GM19238 (cell line): ENCODE data around the gene THRB.

ENCODE experiments used
- DNase-seq: peaks from one replicate; pipeline ENCODE4 v3.0.0; 2011; ENCODE audit warnings: low spot score; ENCODE audit not compliant: insufficient read length

The THRB gene

DNA sequence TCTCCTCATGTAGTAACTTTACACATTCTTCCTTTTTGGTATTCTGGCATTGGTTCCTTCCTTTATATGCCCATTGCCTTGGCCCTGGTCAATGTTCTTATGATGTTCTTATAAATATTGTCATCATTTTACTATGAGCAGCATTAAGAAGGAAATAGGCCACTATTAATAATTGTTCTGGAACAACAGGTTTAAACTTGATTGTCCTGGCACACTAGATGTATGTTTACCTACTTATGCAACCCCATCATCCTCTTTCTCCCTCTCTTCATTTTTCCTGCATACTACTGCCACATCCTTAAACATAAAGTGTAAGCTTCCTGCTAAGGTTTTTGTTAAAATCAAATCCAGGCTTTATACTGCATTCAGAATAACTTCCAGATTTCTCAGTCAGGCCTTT lies 114.7 kb downstream of the THRB start:
- no peak for DNase-seq

DNA sequence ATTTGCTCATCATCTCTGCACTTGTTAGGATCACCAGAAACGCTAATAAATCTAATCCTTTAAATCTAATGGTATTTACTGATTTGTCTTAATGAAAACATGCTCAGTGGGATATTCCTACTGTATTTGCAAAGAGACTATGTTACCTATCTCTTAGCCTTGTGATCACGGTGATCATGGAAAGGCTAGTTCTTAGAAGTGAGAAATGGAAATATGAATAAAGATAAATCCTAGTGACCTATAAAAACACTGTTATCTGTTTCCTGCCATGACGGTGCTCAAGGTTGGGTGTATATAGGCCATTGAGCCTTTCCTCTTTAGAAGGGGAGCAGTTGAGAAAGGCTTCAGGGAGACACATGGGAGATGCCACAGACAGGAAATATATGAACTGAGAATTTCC lies 116.3 kb downstream of the THRB start:
- no peak for DNase-seq

DNA sequence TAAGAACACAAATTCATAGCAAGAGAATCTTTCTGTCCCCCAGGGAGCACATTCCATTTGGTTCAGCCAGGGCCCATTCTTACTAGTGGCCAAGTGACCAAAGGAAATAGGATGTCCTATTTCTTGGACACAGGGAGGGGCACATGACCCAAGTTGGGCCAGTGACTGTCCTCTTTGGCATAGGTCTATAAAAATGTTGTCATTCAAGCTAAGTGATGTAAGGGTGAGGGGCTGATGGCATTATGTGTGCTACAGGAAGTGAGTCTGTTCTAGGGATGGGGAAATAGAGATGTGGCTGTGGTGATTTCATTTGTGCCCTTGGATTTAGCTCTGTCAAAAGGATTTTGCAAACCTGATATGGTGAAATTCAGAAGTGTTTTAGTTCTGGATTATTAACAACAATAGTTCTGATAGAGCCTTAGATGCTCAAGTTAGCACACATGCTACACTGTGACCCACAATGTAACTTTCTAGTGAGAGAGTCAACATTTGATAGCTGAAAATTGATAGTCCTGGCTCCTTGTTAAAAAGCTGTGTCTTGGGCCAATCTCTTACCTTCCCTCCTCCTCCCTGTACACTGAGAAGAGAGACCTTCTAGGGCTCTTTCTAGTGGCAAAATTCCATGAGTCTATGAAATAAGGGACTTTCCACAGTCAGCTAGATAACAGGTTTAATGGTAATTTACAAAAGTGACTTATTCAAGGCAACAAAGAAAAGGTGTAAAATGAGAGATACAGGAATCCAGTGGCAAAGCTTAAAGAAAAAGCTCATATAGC lies 117.2 kb downstream of the THRB start:
- DNase-seq = no peak

DNA sequence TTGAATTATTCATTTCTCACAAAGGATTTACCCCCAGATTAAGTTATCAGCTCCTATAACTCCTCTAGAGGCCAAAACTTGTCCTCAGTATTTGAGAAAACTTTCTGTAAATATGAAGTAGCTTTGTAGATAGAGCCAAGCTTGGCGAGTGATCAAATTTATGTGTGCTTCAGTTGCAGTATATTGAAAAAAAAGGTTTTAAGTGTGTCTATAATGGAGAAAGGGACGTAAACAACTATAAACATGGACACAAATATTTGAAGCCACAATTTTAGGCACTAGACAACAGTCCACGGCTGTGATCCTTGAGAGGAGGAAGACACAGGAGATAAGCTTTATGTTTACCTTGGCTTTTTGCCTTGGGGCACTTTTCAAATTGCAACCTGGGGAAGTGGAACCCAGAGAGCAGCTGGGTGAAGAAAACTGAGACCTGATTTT lies 118.7 kb downstream of the THRB start:
- DNase-seq = no peak

DNA sequence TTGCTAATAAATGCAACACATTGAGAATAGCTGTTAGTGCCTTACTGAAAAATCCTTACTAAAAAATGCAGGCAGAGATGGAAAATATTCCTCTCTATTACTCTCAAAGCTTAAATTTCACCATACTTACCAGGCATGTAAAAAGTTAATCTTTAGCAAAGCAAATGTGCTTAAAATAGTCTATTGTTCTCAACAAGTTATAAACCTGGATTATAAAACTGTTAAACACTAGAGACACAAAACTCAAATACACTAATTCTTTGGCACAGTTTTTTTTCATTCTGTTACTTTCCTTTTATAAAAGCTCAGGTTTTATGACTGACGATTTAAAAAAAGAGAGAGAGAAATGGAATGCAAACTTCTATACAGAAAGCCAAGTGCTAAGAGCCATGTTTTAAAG lies 119.8 kb downstream of the THRB start:
- DNase-seq = no peak

DNA sequence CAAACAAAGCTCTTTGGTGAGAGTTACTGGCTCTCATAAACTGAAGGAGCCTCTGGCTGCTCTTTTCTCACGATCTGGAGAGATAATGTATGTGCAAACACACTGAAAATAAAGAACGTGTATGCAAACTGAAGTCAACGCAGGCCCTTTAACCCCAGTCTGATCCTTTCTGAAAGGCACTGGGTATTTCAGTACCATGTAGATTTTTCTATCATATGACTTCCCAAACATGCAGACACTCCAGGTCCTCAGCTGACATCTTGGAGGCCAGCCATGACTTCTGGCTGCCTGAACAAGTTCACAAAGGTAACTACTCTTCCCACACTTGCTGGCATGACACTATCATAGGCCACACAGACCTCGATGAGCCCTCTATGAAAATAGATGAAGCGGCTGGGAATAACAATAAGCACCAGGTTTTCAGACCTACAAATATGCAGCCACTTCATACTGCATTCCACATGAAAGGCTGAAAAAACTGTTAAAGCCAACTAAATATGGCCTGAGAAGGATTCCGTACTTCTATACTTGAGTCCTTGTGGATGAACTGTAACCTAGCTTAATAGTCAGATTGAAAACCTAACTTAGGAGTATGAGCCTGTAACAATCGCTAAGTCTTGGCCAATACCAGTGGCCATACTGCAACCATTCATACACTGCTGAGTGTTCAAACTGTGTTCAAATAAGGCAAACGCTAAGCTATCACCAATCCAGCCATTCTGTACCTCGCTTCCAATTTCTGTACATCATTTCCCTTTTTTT lies 121.3 kb downstream of the THRB start:
- no peak for DNase-seq

DNA sequence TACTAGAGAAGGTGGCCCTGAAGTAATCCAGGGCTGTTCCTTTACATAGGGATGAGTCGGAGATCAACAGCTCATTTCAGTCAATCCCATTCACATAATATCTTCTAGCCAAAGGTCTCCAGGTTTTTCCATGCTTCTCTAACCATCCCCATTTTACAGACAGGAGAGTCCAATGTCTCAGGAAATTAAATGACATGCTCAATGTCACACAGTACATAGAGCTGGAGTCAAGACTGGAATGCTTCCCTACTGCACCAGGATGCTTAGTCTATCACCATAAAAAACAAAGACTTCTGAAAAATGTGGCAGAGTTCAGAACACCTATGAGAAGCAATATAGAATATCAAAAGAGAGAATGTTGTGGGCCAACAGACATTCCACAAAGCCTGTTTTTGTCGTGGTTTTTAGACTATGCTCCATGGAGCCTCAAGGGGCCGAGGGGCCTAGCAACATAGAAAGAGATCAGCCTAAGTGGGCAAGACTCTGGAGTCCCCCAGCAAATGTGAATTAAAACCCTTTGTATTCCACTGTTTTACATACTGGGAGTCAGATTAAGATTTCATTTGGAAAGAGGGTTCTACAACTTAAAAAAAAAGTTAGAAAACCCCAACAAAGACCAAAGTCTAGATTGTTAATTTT lies 122.0 kb downstream of the THRB start:
- no peak for DNase-seq

DNA sequence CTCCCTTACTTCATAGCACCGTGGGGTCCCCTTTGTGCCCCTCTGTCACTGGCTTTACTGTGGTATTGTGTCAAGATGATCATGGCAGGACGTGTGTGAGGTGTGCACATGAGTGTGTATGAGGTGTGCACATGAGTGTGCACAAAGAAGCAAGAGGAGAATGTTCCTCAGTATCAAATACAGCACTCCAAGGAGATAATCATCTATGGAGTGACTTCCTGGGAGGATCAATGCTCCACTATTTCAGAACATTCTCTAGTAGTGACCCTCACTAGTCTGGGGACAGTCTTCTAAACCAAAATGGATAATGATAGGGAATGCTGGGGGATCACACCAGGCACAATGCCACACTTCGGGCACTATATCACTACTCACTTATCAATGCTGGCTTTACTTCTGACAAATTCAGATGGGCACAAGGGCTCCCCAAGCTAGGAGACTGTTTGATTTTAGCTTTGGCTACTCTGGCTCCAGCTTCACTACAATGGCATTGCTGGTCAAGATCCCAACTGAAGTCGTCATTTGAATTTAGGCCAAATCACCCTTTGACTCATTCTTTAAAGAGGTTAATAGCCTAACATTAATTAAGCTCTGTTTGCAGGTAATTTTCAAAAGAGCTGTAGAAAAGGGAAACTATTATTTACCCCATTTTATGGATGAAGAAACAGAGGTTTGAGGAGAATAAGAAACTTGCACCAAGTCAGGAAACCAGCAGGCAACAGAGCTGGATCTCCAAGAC lies 124.1 kb downstream of the THRB start:
- DNase-seq = no peak

DNA sequence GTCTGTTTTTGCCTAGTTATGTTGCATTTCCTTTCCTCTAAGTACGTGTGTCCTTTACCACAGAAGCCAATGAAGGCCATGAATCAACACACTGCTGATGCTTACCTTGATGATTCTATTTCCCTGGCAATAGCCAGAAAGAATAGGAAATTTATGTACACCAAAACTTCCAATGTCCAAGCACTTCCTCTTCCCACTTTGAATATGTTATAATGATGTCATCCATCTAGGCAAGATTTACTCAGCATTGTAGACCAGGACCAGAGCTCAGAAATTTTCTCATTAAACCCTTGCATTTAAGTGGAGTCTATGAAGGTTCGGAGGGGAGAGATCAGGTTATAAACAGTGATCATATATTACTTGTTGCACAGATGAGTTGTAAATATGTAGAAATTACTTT lies 126.0 kb downstream of the THRB start:
- no peak for DNase-seq

DNA sequence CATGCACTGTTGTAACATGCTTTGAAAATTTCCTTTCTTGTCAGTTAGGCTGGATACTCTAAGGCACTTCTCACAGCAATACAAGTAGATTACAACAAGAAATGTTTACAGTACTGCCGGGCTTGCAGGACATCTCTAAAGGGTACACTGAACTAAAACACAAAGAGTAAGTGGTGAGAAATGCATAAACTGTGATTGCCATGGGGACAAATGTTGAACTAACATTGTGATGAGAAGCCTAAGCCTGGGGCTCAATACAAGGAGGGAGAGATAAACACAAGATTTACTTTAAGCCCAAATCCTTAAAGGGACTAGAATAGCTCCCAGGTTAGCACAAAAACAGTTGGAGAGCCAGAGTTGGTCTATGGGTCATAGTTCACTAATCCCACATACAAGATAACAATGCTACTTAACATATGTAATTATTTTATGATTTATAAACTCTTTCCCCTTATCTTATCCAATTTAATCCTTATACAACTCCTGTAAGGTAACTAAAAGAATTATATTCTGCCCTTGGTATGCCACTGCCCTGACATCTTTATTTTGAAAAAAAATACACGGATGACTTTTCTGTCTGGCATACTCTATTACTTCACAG lies 126.9 kb downstream of the THRB start:
- DNase-seq = no peak

DNA sequence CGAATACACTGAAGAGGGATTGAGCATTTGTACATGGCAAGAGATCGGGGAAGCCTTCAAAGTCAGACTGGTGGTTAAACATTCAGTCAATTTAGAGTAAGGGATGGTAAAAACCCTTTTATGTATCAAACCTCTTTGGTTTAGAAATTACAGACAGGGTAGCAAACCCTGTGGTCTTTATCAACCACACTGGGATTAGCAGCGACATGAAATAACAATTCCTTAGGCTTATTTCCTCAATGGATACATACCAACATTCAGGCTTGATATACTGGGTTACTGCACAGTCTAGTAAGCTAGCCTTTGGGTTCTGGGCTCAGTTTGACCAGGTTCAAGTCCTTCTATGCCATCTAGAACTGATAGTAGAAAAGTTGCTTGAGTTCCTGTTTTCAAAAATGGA lies 127.4 kb downstream of the THRB start:
- no peak for DNase-seq

DNA sequence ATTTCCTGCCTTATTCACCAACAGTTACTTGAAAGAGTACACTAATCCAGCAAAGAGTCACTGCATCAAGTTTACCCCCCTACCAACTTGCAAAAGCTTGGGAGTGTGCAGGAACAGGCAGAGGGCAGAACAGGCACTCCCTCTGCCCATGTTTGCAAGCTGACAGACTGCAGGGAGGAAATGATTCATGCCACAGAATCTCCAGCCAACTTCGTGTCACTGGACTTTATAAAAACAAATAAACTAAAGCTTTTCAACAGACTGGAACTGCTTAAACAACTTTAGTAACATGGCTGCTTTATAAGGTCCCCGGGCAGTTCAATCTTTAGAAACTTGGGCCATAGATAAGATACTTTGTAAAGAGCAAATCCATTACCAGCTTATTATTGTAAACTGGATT lies 129.5 kb downstream of the THRB start:
- DNase-seq = no peak

DNA sequence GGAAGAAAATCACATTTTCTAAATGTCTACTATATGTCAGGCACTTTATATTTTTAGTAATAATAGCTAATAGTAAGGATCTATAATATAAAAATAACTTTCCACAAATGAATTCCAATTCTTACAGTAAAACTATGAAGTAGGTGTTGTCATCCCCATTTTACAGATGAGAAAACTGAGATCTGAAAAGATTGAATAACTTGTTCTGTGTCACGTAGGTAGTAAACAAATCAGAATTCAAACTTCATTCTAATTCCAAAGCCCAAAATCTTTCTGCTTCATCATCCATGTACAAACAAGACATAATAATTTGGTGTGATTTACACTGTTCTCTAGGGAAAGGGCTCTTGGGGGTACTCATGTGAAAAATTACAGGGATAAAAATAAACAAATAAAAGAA lies 130.3 kb downstream of the THRB start:
- DNase-seq = no peak

DNA sequence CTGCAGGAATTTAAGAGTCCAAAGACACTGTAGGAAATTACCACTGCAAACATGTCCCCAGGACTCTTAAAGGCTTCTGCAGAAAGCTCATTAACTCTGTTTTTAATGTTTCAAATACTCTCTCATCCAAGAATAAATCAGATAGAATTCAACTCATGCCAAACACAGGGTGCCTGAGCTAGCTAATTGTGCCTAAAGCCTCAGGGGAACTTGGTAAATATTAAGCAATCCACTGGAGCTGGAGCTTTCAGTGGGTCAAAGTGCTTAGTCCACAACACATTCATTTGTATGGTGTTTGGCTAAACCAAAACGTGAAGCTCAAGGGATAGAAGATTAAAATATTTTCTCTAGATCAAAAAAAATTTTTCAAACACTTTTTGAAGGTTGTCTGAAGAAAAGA lies 131.4 kb downstream of the THRB start:
- DNase-seq = no peak

DNA sequence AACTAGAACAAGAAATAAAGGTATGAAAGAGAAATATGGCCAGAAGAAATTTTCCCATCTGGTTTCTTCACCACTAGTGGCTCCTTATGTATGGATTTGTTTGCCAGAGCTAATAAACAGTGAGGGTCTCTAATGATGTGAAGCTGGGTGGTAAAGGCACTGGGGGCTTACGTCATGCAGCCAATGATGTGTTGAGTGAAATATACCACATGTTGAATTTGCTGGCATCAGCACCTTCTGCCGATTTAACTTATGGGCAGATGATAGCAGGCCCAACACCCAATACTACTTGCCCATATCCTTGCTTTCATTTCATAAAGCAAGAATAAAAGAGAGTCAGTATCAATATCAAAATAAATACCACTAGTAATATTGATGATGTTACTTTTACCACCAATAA lies 133.0 kb downstream of the THRB start:
- DNase-seq = no peak

DNA sequence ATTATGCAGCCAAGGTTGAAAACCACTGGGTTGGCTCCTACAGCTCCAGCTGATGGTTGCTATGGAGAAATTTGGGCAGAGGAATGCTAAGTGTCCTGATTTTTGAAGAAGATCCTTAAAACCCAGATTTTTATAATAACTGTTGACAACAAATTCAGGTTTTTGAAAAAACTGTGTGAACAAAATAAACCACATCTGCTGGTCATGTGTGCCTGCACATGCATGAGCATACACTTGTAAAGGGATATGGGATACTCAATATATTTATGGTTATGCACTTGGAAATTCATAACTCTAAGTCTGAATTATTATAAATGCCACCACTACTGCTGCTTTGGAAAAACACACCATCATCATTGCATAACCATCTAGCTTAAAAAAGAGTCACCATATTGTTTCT lies 133.7 kb downstream of the THRB start:
- DNase-seq = no peak

DNA sequence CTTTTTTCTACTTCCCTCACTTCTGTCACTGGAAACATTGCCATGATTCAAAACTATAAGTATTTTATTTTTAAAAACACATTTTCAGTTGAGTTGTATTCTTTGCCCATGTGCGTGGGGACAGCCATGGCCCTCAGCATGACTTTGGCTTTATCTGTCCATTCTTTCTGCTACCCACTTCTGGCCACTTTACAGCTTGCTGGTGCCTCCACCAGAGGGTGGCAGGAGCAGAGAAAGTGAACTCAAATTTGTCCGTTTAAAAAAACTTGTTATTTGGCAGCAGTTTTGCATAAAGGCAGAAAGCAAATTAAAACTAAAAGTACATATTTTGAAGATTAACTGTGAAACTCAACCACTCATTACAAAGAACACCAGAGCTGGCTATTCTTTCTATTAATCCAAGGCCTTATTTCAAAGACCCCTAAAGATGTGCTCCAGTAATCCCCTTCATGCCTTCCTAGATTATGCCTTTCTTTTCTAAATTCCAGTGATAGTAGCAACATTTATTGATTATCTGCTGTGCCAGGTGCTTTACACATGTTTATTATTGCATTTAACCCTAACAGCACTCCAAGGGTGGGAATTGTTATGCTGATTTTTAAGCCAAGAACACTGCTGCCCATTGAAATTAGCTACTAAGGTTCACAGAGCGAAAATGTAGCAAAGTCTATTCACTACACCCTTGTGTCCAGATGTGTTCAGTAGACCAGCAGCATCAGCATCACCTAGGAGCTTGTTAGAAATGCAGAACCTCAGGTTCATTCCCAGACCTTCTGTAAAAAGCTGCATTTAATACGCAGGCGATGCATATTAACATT lies 134.8 kb downstream of the THRB start:
- DNase-seq = no peak

DNA sequence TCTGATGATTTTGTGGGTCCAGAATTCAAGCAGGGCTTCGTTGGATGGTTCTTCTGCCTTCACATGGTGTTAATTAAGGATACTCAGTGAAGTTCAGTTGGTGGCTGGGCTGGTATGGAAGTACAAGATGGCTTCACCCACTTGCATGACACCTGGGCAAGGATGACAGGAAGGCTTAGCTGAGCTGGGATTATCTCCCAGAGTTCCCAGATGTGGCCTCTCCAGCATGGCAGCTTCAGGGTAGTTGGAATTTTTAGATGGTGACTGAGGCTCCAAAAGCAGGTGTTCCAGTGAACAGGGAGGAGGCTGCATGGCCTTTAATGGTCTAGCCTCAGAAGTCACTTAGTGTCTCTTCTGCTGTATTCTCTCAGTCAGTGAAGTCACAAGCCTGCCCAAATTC lies 135.5 kb downstream of the THRB start:
- DNase-seq = no peak

DNA sequence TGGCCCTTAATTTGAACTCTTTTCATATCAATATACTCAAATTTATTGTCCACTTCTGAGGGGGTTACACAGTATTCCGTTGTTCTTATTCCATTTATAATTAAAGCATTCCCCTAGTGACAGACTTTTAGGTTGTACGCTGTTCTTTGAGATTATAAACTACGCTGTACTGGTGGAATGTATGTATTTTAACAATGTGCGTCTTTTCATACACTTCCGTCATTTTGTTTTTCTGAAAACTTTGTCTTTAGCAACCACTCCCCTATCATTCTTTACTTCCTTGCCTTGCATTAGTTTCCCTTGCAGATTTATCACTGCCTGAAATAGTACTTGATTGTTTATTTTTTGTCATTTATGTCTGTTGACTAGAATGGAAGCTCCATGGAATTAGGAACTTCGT lies 137.0 kb downstream of the THRB start:
- DNase-seq = no peak

DNA sequence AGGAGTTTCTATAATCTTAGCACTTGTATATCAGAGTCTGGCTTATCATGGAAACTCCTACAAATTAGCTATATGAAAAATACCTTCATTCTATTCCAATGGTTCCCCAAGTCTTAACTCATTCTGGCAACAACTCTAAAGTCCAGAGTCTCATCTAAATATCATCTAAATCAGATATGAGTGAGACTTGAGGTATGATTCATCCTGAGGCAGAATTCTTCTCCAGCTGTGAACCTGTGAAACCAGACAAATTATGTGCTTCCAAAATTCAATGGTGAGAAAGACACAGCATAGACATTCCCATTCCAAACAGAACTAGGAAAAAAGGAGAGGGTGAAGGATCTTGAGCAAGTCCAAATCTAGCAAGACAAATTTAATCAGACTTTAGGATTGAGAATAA lies 138.8 kb downstream of the THRB start:
- no peak for DNase-seq

DNA sequence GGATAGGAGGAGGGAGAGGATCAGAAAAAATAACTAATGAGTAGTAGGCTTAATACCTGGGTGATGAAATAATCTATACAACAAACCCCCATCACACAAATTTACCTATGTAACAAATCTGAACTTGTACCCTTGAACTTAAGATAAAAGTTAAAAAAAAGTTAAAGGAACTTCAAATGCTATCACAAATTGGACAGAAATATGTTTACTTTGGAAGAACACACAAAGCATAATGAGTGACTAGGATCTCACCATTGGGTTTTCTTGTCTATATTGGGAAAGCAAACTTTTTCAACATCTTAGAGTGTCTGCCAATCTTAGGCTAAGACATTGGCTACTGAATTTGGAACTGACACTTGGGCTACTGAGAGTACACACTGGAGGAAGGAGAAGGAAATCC lies 140.4 kb downstream of the THRB start:
- DNase-seq = no peak
